ENCODE results near the gene DENND1C. TPM values are rescaled to one million over a fixed set of nuclear protein-coding genes. Genes with fewer than 3 reads are reported as not detected.
A peak's percentile ranks its signal among the peaks of the same experiment; 100 is the strongest.

The DENND1C gene
- total and polyA plus RNA-seq, 9 of the 15 experiments (the other 6 are each of a cell fraction or from before 2014, with no cell fraction given), result 0.03 to 1.2 (median 0.32) TPM; not detected in 1

GRCh38 chr19:6423499-6424194 is 57.9 kb downstream of the DENND1C start (continued):
- TF ChIP-seq BRF2 (IDR thresholded peaks at IDR 0.05; ENCODE audit: borderline replicate concordance, insufficient read depth, insufficient read length) (no peak), BRD4 (IDR thresholded peaks at IDR 0.05) (no peak), IFI16 (CRISPR knock-in tag; IDR thresholded peaks at IDR 0.05) (no peak), ZNF79 (CRISPR knock-in tag; IDR thresholded peaks at IDR 0.05; ENCODE audit: low read depth) (no peak), NR1H2 (CRISPR knock-in tag; IDR thresholded peaks at IDR 0.05) (no peak), MAX (CRISPR knock-in tag; IDR thresholded peaks at IDR 0.05) (peak; percentile 38; the same call in 1 of the 2 replicates), ZNF512 (tag; IDR thresholded peaks at IDR 0.05) (no peak), RBFOX2 (IDR thresholded peaks at IDR 0.05; ENCODE audit: low read depth, low read length) (peak; percentile 66), ZNF589 (CRISPR knock-in tag; IDR thresholded peaks at IDR 0.05; ENCODE audit: low read depth) (no peak), ZBTB17 (CRISPR knock-in tag; IDR thresholded peaks at IDR 0.05) (peak; percentile 40; the same call in 1 of the 2 replicates), ARHGAP35 (IDR thresholded peaks at IDR 0.05; ENCODE audit: partially characterized antibody) (no peak), ETV5 (CRISPR knock-in tag; IDR thresholded peaks at IDR 0.05; ENCODE audit: low read depth) (no peak), ZBTB7A (IDR thresholded peaks at IDR 0.05; ENCODE audit: borderline replicate concordance, control insufficient read depth, low read depth, low read length) (no peak), HDAC2 (IDR thresholded peaks at IDR 0.05) (no peak), PYGO2 (tag; IDR thresholded peaks at IDR 0.05) (no peak), HMG20B (CRISPR knock-in tag; IDR thresholded peaks at IDR 0.05) (no peak), SIN3B (IDR thresholded peaks at IDR 0.05; ENCODE audit: low read depth) (no peak), POLR2AphosphoS2 (IDR thresholded peaks at IDR 0.05; ENCODE audit: low read length) (no peak), KAT2B (IDR thresholded peaks at IDR 0.05; ENCODE audit: low read depth, low read length) (no peak), ZNF780A (CRISPR knock-in tag; IDR thresholded peaks at IDR 0.05) (no peak), DEAF1 (CRISPR knock-in tag; IDR thresholded peaks at IDR 0.05) (no peak)

Data from K562 (cell line).